ENCODE data around the gene UNC13B. TPM values are rescaled to one million over a fixed set of nuclear protein-coding genes. Genes with fewer than 3 reads are reported as not detected.

UNC13B gene
- total and polyA plus RNA-seq, 2 of the 13 experiments (the other 11 are each of a cell fraction or from before 2014, with no cell fraction given), result 14.0 to 18.3 TPM

GRCh38 chr9:35260186-35260585, 98.4 kb downstream of the UNC13B start:
- Histone ChIP-seq H3K4me3 (replicated peaks in 1 of 3; ENCODE audit: insufficient read depth in 1 of 3, low read depth in 2 of 3, low read length in 3 of 3) (no peak overlapping the region), H3K79me2 (ENCODE audit: insufficient read depth, low read length) (no peaks in the 10 kb centered on the region), H2AFZ (ENCODE audit: low read length) (no peak overlapping the region), H3K4me2 (ENCODE audit: low read depth, low read length) (no peak overlapping the region), H3K9me3 (ENCODE audit: low read length) (no peaks in the 10 kb centered on the region), H3K4me1 (ENCODE audit: insufficient read depth, low read length) (peaks cover 23% of the 10 kb centered on the region), H3K9ac (ENCODE audit: insufficient read depth, low read depth, low read length) (no peak overlapping the region), H3K27me3 (ENCODE audit: control insufficient read depth in 1 of 2, insufficient read depth in 2 of 2, low read length in 2 of 2) (no peaks in the 10 kb centered on the region), H3K36me3 (replicated peaks in 1 of 2; ENCODE audit: control insufficient read depth in 1 of 2, insufficient read depth in 2 of 2, low read length in 2 of 2) (no peaks in the 10 kb centered on the region), H4K20me1 (ENCODE audit: insufficient read depth, low read length) (no peaks in the 10 kb centered on the region), H3K27ac (ENCODE audit: extremely low read length, insufficient read depth, low read length) (no peak overlapping the region)
- in situ Hi-C loops (cut with HindIII; ENCODE audit: extremely low pct_ligation_motif_present, low pct_unique_long_range_greater_than_20kb), result no loop called here
- POLR2A ChIA-PET, result no interaction called here
- ATAC-seq (no peak), FAIRE-seq (no peak), DNase-seq (ENCODE audit: low spot score) (no peak)
- 88% methylated on average over 1 of the region's 1 CpG for WGBS (ENCODE audit: low lambda C conversion rate)
- CTCF ChIA-PET (ENCODE audit: low intra/inter-chr PET ratio, low total read pairs), result interaction anchor here (3.5 kb wide), 1 partner anchor 143 kb away, joined by 40 read pairs; the partner anchor contains the start of gene ATOSB
- BruUV-seq (replicated peaks), result no TSS peak
- intact Hi-C loops (cut with micrococcal nuclease; ENCODE audit: unreplicated experiment), result no loop called here
- TF ChIP-seq, protein P1, sequence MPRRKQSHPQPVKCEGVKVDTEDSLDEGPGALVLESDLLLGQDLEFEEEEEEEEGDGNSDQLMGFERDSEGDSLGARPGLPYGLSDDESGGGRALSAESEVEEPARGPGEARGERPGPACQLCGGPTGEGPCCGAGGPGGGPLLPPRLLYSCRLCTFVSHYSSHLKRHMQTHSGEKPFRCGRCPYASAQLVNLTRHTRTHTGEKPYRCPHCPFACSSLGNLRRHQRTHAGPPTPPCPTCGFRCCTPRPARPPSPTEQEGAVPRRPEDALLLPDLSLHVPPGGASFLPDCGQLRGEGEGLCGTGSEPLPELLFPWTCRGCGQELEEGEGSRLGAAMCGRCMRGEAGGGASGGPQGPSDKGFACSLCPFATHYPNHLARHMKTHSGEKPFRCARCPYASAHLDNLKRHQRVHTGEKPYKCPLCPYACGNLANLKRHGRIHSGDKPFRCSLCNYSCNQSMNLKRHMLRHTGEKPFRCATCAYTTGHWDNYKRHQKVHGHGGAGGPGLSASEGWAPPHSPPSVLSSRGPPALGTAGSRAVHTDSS (CRISPR knock-in tag; conservative IDR thresholded peaks at IDR 0.05), result no peak
- TF ChIP-seq ZNF260 (CRISPR knock-in tag; IDR thresholded peaks at IDR 0.05; ENCODE audit: borderline replicate concordance, low read depth), result no peak
- no peak for TF ChIP-seq ZNF280D (CRISPR knock-in tag; IDR thresholded peaks at IDR 0.05)
- TF ChIP-seq ZNF101 (CRISPR knock-in tag; IDR thresholded peaks at IDR 0.05; ENCODE audit: borderline replicate concordance, low read depth), result no peak
- no peak for TF ChIP-seq PAF1 (CRISPR knock-in tag; IDR thresholded peaks at IDR 0.05)
- no peak for TF ChIP-seq ZNF543 (CRISPR knock-in tag; IDR thresholded peaks at IDR 0.05)
- TF ChIP-seq MAF1 (CRISPR knock-in tag; IDR thresholded peaks at IDR 0.05; ENCODE audit: borderline replicate concordance), result no peak
- TF ChIP-seq, protein P2, sequence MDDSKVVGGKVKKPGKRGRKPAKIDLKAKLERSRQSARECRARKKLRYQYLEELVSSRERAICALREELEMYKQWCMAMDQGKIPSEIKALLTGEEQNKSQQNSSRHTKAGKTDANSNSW (CRISPR knock-in tag; IDR thresholded peaks at IDR 0.05; ENCODE audit: borderline replicate concordance), result no peak
- TF ChIP-seq, protein P3, sequence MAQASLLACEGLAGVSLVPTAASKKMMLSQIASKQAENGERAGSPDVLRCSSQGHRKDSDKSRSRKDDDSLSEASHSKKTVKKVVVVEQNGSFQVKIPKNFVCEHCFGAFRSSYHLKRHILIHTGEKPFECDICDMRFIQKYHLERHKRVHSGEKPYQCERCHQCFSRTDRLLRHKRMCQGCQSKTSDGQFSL (CRISPR knock-in tag; IDR thresholded peaks at IDR 0.05), result no peak
- no peak for TF ChIP-seq ZNF556 (CRISPR knock-in tag; IDR thresholded peaks at IDR 0.05; ENCODE audit: borderline replicate concordance)
- TF ChIP-seq POLR2A (IDR thresholded peaks at IDR 0.05; ENCODE audit: insufficient read depth in 1 of 2, low read depth in 2 of 2, low read length in 2 of 2), result no peak
